CD4-positive, alpha-beta T cell (primary cell): ENCODE data around the gene CDK5R1. TPM values are rescaled to one million over a fixed set of nuclear protein-coding genes. Genes with fewer than 3 reads are reported as not detected.

ENCODE experiments used
- ATAC-seq: fragments of 200-7000 bp; cut with Tn5 transposase; one replicate; pipeline ENCODE4 v1.10.0; 2022; ENCODE audit warnings: mild to moderate bottlenecking; ENCODE audit not compliant: poor library complexity
- CTCF ChIA-PET: fragments of 350-600 bp; sonication (Branson Sonifier 250); formaldehyde crosslinking; loops from one replicate; lab custom pipeline; 2021; ENCODE audit warnings: antibody characterized with exemption, inconsistent platforms; lab: Charles Lee
- POLR2A ChIA-PET: fragments of 350-600 bp; sonication (Branson Sonifier 250); formaldehyde crosslinking; loops from one replicate; lab custom pipeline; 2021; ENCODE audit warnings: antibody characterized with exemption, inconsistent platforms; lab: Charles Lee
- DNase-seq, 14 experiments: peaks; one replicate each; pipeline ENCODE4 v3.0.0-alpha.2; 2013 to 2020; ENCODE audit warnings: mixed read lengths in 2 of 14
- H3K27ac ChIP-seq, 2 donors: one replicate each; pipeline versions ENCODE4 v1.5.1 to v1.7.0; 2013; ENCODE audit warnings: low read length in 2 of 2, low read depth in 1 of 2, mild to moderate bottlenecking in 1 of 2
- H3K27me3 ChIP-seq, 2 experiments: 1 replicate in 1 of 2; 2 replicates in 1 of 2; pipeline versions ENCODE4 v1.6.1 to v1.7.0; 2013; ENCODE audit warnings: low read length in 2 of 2, control low read depth in 1 of 2, mild to moderate bottlenecking in 1 of 2, moderate library complexity in 1 of 2; ENCODE audit not compliant: insufficient read depth in 2 of 2, control insufficient read depth in 1 of 2
- H3K36me3 ChIP-seq: one replicate; pipeline ENCODE4 v1.6.1; 2013; ENCODE audit warnings: low read length, control low read depth; ENCODE audit not compliant: insufficient read depth
- H3K4me1 ChIP-seq: one replicate; pipeline ENCODE4 v1.6.1; 2013; ENCODE audit warnings: low read length, control low read depth; ENCODE audit not compliant: insufficient read depth
- H3K4me3 ChIP-seq: one replicate; pipeline ENCODE4 v1.5.1; 2013; ENCODE audit warnings: mild to moderate bottlenecking, low read length, moderate library complexity
- H3K9me3 ChIP-seq, 2 experiments: 1 replicate in 1 of 2; 2 replicates in 1 of 2; pipeline versions ENCODE4 v1.6.1 to v1.7.0; 2013; ENCODE audit warnings: low read length in 2 of 2, mild to moderate bottlenecking in 2 of 2, control low read depth in 1 of 2, moderate library complexity in 1 of 2; ENCODE audit not compliant: control insufficient read depth in 1 of 2, insufficient read depth in 1 of 2
- H3K27ac Mint-ChIP-seq: one replicate; pipeline ENCODE4 v1.8.0; 2020; ENCODE audit warnings: mixed read lengths
- H3K27me3 Mint-ChIP-seq: one replicate; pipeline ENCODE4 v1.8.0; 2021; ENCODE audit warnings: mixed read lengths
- H3K36me3 Mint-ChIP-seq: one replicate; pipeline ENCODE4 v1.8.0; 2021; ENCODE audit warnings: low read depth, mixed read lengths
- H3K4me1 Mint-ChIP-seq: one replicate; pipeline ENCODE4 v1.8.0; 2021; ENCODE audit warnings: low read depth, mixed read lengths
- H3K4me3 Mint-ChIP-seq: one replicate; pipeline ENCODE4 v1.8.0; 2020; ENCODE audit warnings: mild to moderate bottlenecking, mixed read lengths
- H3K9me3 Mint-ChIP-seq: one replicate; pipeline ENCODE4 v1.8.0; 2020; ENCODE audit warnings: mixed read lengths
- CTCF ChIP-seq: fragments of 200-600 bp; IDR thresholded peaks from one replicate; pipeline ENCODE4 v1.8.0; 2022; ENCODE audit warnings: antibody characterized with exemption, mild to moderate bottlenecking
- intact Hi-C, 2 experiments: fragments of 100-400 bp; cut with DNase I in 1 of 2; cut with micrococcal nuclease in 1 of 2; formaldehyde crosslinking; loops; one replicate each; pipeline versions ENCODE4 v1.15.1 to v1.9.0; 2023 to 2025; cut with DNase I, micrococcal nuclease
- total RNA-seq, 174 experiments: library from RNA in 2 of 174; stranded (reverse) in 2 of 174; gene quantifications; one replicate each; pipeline ENCODE4 v1.2.3 and lab custom pipeline; 2021 to 2026

CDK5R1 gene
- total RNA-seq, 2 experiments from 2014 or later: 21.7 to 22.5 TPM

- Mint-ChIP-seq H3K4me1 (peaks cover 68% of the 10 kb centered on the region), H3K27me3 (no peaks in the 10 kb centered on the region), H3K4me3 (no peak overlapping the region), H3K27ac (no peak overlapping the region), H3K36me3 (no peaks in the 10 kb centered on the region), H3K9me3 (no peaks in the 10 kb centered on the region)
- Histone ChIP-seq H3K27me3 (no peaks in the 10 kb centered on the region), H3K4me3 (no peak overlapping the region), H3K27ac (no peak overlapping the region), H3K4me1 (peaks cover 35% of the 10 kb centered on the region), H3K9me3 (no peaks in the 10 kb centered on the region), H3K36me3 (no peaks in the 10 kb centered on the region)
- DNase-seq (no peak), ATAC-seq (no peak)
- ChIA-PET CTCF (interaction anchor here (0.9 kb wide), 2 partner anchors 8 to 68 kb away, joined by 3 read pairs; partner anchors contain the start of gene PSMD11), POLR2A (interaction anchor here (0.6 kb wide), 2 partner anchors 12 to 21 kb away, joined by 3 to 4 read pairs; no protein-coding TSS in a partner anchor)
- TF ChIP-seq CTCF: no peak
- intact Hi-C loops: no loop called here
Measured at GRCh38 chr17:32512328-32512727, 25.5 kb downstream of the CDK5R1 start.

- no peak overlapping the region for H3K4me3 Mint-ChIP-seq
- no peak for TF ChIP-seq CTCF
- no peaks in the 10 kb centered on the region for H3K27me3 Mint-ChIP-seq
- no peaks in the 10 kb centered on the region for H3K36me3 Mint-ChIP-seq
- intact Hi-C loops: no loop called here
- Histone ChIP-seq H3K27me3 (no peaks in the 10 kb centered on the region), H3K4me1 (peaks cover 36% of the 10 kb centered on the region), H3K36me3 (no peaks in the 10 kb centered on the region), H3K9me3 (no peaks in the 10 kb centered on the region), H3K4me3 (no peak overlapping the region), H3K27ac (no peak overlapping the region)
- ChIA-PET CTCF (no interaction called here), POLR2A (interaction anchor here (1.0 kb wide), 1 partner anchor 11 kb away, joined by 3 read pairs; no protein-coding TSS in a partner anchor)
- no peak for DNase-seq
- H3K4me1 Mint-ChIP-seq: peaks cover 68% of the 10 kb centered on the region
- ATAC-seq: no peak
- H3K27ac Mint-ChIP-seq: no peak overlapping the region
- no peaks in the 10 kb centered on the region for H3K9me3 Mint-ChIP-seq
Measured at GRCh38 chr17:32513579-32513978, 26.8 kb downstream of the CDK5R1 start.

- Mint-ChIP-seq H3K4me3 (no peak overlapping the region), H3K9me3 (no peaks in the 10 kb centered on the region), H3K27ac (peak overlapping the region; percentile 87), H3K27me3 (no peaks in the 10 kb centered on the region), H3K4me1 (peaks cover 68% of the 10 kb centered on the region), H3K36me3 (no peaks in the 10 kb centered on the region)
- ATAC-seq (no peak), DNase-seq (no peak)
- ChIA-PET POLR2A (interaction anchor here (6.7 to 7.3 kb wide), 2 partner anchors 10 to 25 kb away, joined by 63 to 152 read pairs; partner anchors contain the start of gene CDK5R1), CTCF (no interaction called here)
- Histone ChIP-seq H3K27ac (no peak overlapping the region), H3K36me3 (no peaks in the 10 kb centered on the region), H3K27me3 (no peaks in the 10 kb centered on the region), H3K4me1 (peaks cover 39% of the 10 kb centered on the region), H3K9me3 (no peaks in the 10 kb centered on the region), H3K4me3 (no peak overlapping the region)
- intact Hi-C loops: loop anchor here in 1 of 2 experiments (5.0 kb wide), 1 partner anchor 38 kb away; no protein-coding TSS in a partner anchor
- TF ChIP-seq CTCF: no peak
Measured at GRCh38 chr17:32514606-32515005, 27.8 kb downstream of the CDK5R1 start.
